ENCODE results near the gene MYO9A. TPM values are rescaled to one million over a fixed set of nuclear protein-coding genes. Genes with fewer than 3 reads are reported as not detected.
A peak's percentile ranks its signal among the peaks of the same experiment; 100 is the strongest.

MYO9A gene
- total RNA-seq, 1 donor from 2014 or later, result 41.8 TPM

GRCh38 chr15:71808311-71809020 lies 309.5 kb downstream of the MYO9A start:
- no peak overlapping the region for H3K4me3 Mint-ChIP-seq (ENCODE audit: unreplicated experiment)

GRCh38 chr15:71807691-71808091 lies 310.3 kb downstream of the MYO9A start:
- no peaks in the 10 kb centered on the region for H3K36me3 Mint-ChIP-seq (ENCODE audit: low read depth)
- DNase-seq (ENCODE audit: low spot score), result no peak
- H3K27ac Mint-ChIP-seq (ENCODE audit: unreplicated experiment), result peak overlapping the region; percentile 68
- peaks cover 45% of the 10 kb centered on the region for H3K4me1 Mint-ChIP-seq (ENCODE audit: low read depth)
- no peaks in the 10 kb centered on the region for H3K27me3 Mint-ChIP-seq (ENCODE audit: low read depth)
- H3K4me3 Mint-ChIP-seq (ENCODE audit: unreplicated experiment), result no peak overlapping the region
- no peaks in the 10 kb centered on the region for H3K9me3 Mint-ChIP-seq (ENCODE audit: low read depth)
- no peak for TF ChIP-seq CTCF (IDR thresholded peaks at IDR 0.05)

More at GRCh38 chr15:71808311-71809020, 309.5 kb downstream of the MYO9A start:
- DNase-seq (ENCODE audit: low spot score), result no peak
- H3K36me3 Mint-ChIP-seq (ENCODE audit: low read depth), result no peaks in the 10 kb centered on the region
- no peak for TF ChIP-seq CTCF (IDR thresholded peaks at IDR 0.05)
- no peak overlapping the region for H3K27ac Mint-ChIP-seq (ENCODE audit: unreplicated experiment)
- no peaks in the 10 kb centered on the region for H3K9me3 Mint-ChIP-seq (ENCODE audit: low read depth)
- H3K27me3 Mint-ChIP-seq (ENCODE audit: low read depth), result no peaks in the 10 kb centered on the region
- H3K4me1 Mint-ChIP-seq (ENCODE audit: low read depth), result peaks cover 45% of the 10 kb centered on the region

- Mint-ChIP-seq H3K4me3 (ENCODE audit: unreplicated experiment) (no peak overlapping the region), H3K36me3 (ENCODE audit: low read depth) (no peaks in the 10 kb centered on the region), H3K4me1 (ENCODE audit: low read depth) (peaks cover 45% of the 10 kb centered on the region), H3K27me3 (ENCODE audit: low read depth) (no peaks in the 10 kb centered on the region), H3K9me3 (ENCODE audit: low read depth) (no peaks in the 10 kb centered on the region), H3K27ac (ENCODE audit: unreplicated experiment) (peak overlapping the region; percentile 51)
- no peak for TF ChIP-seq CTCF (IDR thresholded peaks at IDR 0.05)
- DNase-seq (ENCODE audit: low spot score), result no peak
These were observed 310.8 kb downstream of the MYO9A start for GRCh38 chr15:71807125-71807629.

- DNase-seq (ENCODE audit: low spot score), result no peak
- Mint-ChIP-seq H3K4me1 (ENCODE audit: low read depth) (peaks cover 45% of the 10 kb centered on the region), H3K27ac (ENCODE audit: unreplicated experiment) (no peak overlapping the region)
These were observed 311.5 kb downstream of the MYO9A start for GRCh38 chr15:71806452-71806931.

More at GRCh38 chr15:71806452-71806931, 311.5 kb downstream of the MYO9A start:
- H3K4me3 Mint-ChIP-seq (ENCODE audit: unreplicated experiment), result no peak overlapping the region
- H3K36me3 Mint-ChIP-seq (ENCODE audit: low read depth), result no peaks in the 10 kb centered on the region
- TF ChIP-seq CTCF (IDR thresholded peaks at IDR 0.05), result no peak
- H3K27me3 Mint-ChIP-seq (ENCODE audit: low read depth), result no peaks in the 10 kb centered on the region
- no peaks in the 10 kb centered on the region for H3K9me3 Mint-ChIP-seq (ENCODE audit: low read depth)

Data from chondrocyte (in vitro differentiated cells).